HTERT RPE-1 (cell line): ENCODE data around the gene RGSL1.

Experiments used
- in situ Hi-C: fragments of 300-500 bp; cut with MboI; formaldehyde crosslinking; loops from 4 replicates; pipeline ENCODE4 v1.14.3; 2020; ENCODE audit warnings: low sequenced_read_pairs

Gene RGSL1

DNA sequence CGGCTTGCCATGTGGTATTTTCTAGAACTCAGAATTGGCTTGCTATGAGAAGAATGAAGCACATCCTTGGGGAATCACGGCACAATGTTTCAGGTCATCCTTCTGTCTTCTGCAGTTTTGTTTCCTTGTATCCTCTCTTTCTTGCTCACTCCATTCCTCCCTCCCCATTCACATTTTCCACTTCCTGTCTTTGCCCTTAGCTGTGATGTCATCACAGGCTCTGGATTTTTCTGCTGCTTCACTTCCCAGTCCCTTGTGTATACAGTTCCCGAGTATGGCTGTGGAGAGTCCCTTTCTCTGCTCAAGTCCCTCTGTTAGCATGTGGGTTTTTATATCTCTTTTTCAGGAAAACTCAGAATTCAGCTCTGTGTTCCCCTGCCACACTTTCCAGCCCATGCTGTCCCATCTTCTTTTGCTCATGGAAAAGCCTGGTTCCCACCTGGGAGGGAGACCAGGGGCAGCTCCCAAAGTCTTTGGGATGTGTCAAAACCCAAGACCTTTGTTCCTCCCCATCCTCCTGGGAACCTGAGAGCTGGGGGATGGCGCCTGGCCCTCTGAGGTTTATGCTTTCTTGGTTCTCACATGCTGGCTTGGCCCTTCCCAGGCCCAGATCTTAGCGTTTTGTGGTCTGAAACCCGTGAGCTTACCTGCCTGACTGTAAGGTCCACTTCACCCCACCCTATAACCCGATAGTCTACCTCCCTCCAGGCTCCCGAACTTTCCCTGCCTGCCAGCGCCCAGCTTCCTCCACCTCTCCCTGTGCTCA lies 159.1 kb downstream of the RGSL1 start:
- in situ Hi-C loops: no loop called here
